Naive thymus-derived CD4-positive, alpha-beta T cell (primary cell): Measurements from ENCODE around the gene DPP10. TPM values are rescaled to one million over a fixed set of nuclear protein-coding genes. Genes with fewer than 3 reads are reported as not detected.

Experiments used
- ATAC-seq: fragments of 150-1000 bp; cut with Tn5 transposase; 2 replicates; pipeline ENCODE4 v1.10.0; 2021; ENCODE audit warnings: mild to moderate bottlenecking, moderate library complexity
- CTCF ChIA-PET: fragments of 350-600 bp; sonication (Branson Sonifier 250); formaldehyde crosslinking; loops from one replicate; lab custom pipeline; 2021; ENCODE audit warnings: antibody characterized with exemption; lab: Charles Lee
- POLR2A ChIA-PET: fragments of 350-600 bp; sonication (Branson Sonifier 250); formaldehyde crosslinking; loops from one replicate; lab custom pipeline; 2021; ENCODE audit warnings: antibody characterized with exemption, inconsistent platforms; lab: Charles Lee
- DNase-seq, 9 donors: peaks; one replicate each; pipeline versions ENCODE4 v3.0.0 to v3.0.0-alpha.2; 2020 to 2022; ENCODE audit warnings: mixed read lengths in 1 of 9
- H3K27ac ChIP-seq: one replicate; pipeline ENCODE4 v1.7.0; 2013; ENCODE audit warnings: mild to moderate bottlenecking, low read depth, low read length, moderate library complexity
- H3K27me3 ChIP-seq, 2 donors: one replicate each; pipeline ENCODE4 v1.7.0; 2013; ENCODE audit warnings: low read length in 2 of 2, mild to moderate bottlenecking in 2 of 2, moderate library complexity in 2 of 2; ENCODE audit not compliant: control insufficient read depth in 2 of 2, insufficient read depth in 2 of 2
- H3K36me3 ChIP-seq, 3 experiments: 1 replicate in 2 of 3; 2 replicates in 1 of 3; pipeline ENCODE4 v1.7.0; 2013; ENCODE audit warnings: low read length in 3 of 3, mild to moderate bottlenecking in 3 of 3, moderate library complexity in 1 of 3; ENCODE audit not compliant: insufficient read depth in 3 of 3, control insufficient read depth in 2 of 3
- H3K4me1 ChIP-seq, 2 donors: one replicate each; pipeline ENCODE4 v1.7.0; 2013; ENCODE audit warnings: low read length in 2 of 2, mild to moderate bottlenecking in 2 of 2, moderate library complexity in 1 of 2; ENCODE audit not compliant: control insufficient read depth in 2 of 2, insufficient read depth in 2 of 2
- H3K4me3 ChIP-seq: 2 replicates; pipeline ENCODE4 v1.7.0; 2013; ENCODE audit warnings: mild to moderate bottlenecking, low read length
- H3K9me3 ChIP-seq, 3 experiments: 1 replicate in 2 of 3; 2 replicates in 1 of 3; pipeline ENCODE4 v1.7.0; 2013; ENCODE audit warnings: low read length in 3 of 3; ENCODE audit not compliant: control insufficient read depth in 2 of 3
- H3K27ac Mint-ChIP-seq, 9 donors: one replicate each; pipeline ENCODE4 v1.8.0; 2020 to 2022; ENCODE audit warnings: mixed read lengths in 9 of 9, mild to moderate bottlenecking in 8 of 9, moderate library complexity in 5 of 9, inconsistent platforms in 2 of 9
- H3K27me3 Mint-ChIP-seq, 5 donors: one replicate each; pipeline ENCODE4 v1.8.0; 2021 to 2022; ENCODE audit warnings: mixed read lengths in 5 of 5, mild to moderate bottlenecking in 1 of 5
- H3K36me3 Mint-ChIP-seq, 5 donors: one replicate each; pipeline ENCODE4 v1.8.0; 2020 to 2022; ENCODE audit warnings: mixed read lengths in 5 of 5, mild to moderate bottlenecking in 3 of 5, inconsistent platforms in 1 of 5
- H3K4me1 Mint-ChIP-seq, 7 donors: one replicate each; pipeline ENCODE4 v1.8.0; 2020 to 2022; ENCODE audit warnings: mixed read lengths in 7 of 7, mild to moderate bottlenecking in 3 of 7, inconsistent platforms in 1 of 7
- H3K4me3 Mint-ChIP-seq, 10 donors: one replicate each; pipeline ENCODE4 v1.8.0; 2020 to 2022; ENCODE audit warnings: mild to moderate bottlenecking in 10 of 10, mixed read lengths in 10 of 10, moderate library complexity in 6 of 10, inconsistent platforms in 2 of 10
- H3K9me3 Mint-ChIP-seq, 11 donors: one replicate each; pipeline ENCODE4 v1.8.0; 2020 to 2022; ENCODE audit warnings: mixed read lengths in 11 of 11, mild to moderate bottlenecking in 4 of 11, inconsistent platforms in 1 of 11, moderate library complexity in 1 of 11
- intact Hi-C, 2 donors: fragments of 100-400 bp; cut with micrococcal nuclease; formaldehyde crosslinking; loops; one replicate each; pipeline ENCODE4 v1.15.1; 2023
- polyA plus RNA-seq, 2 donors: library from polyadenylated mRNA; unstranded; fragments of 300-500 nt; fragmentation: Illumina TruSeq; gene quantifications; one replicate each; pipeline ENCODE4 v1.2.3, GENCODE V29; 2021
- total RNA-seq, 6 experiments: library from RNA in 5 of 6; stranded (reverse) in 5 of 6; gene quantifications; 1 replicate in 5 of 6; 2 replicates in 1 of 6; pipeline ENCODE4 v1.2.3 and lab custom pipeline; 2021 to 2026

DPP10 gene
- total and polyA plus RNA-seq, 7 experiments from 2014 or later: not detected

DNA sequence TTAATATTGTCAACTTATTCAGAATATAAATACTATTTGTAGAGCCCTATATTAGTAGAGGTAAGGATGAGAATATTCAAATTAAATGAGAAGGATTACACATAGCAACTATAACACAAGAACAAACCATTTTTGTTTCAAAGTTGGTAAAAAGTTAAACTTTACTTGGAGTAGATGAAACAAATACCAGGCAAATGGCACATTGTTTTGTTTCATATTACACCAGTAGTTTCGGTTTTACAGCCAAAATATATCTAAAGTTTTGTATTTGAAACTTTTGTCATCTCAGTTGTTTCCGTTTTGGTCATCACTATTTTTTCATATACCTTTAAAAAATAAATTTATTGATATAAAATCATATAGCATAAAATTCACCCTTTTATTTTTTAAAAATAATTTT, 1039.4 kb downstream of the DPP10 start:
- no peaks in the 10 kb centered on the region for H3K27me3 ChIP-seq

DNA sequence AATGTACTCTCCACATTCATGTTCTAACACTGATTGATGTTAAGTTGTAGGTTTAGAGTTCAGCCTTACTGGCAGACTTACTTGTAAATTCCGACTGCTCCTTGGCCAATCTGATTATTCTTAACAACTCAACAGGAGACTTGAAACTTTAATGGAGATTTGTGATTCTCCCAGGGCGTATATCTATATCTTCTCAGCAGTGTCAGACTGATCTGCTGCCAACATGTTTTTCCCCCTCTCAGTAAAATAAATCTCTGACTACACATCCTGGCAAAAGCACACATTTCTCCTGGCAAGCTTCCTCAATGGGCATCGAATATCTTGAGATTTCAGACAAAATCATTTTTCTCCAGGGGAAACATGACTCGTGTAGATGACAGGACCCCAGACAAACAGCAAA, 1041.2 kb downstream of the DPP10 start:
- Histone ChIP-seq H3K4me1 (no peaks in the 10 kb centered on the region), H3K36me3 (no peaks in the 10 kb centered on the region), H3K27me3 (no peaks in the 10 kb centered on the region), H3K9me3 (no peaks in the 10 kb centered on the region), H3K4me3 (no peak overlapping the region), H3K27ac (no peak overlapping the region)
- H3K9me3 Mint-ChIP-seq: peaks cover 0 to 24% (median 3%) of the 10 kb centered on the region in 11 donors
- intact Hi-C loops: no loop called here
- H3K4me3 Mint-ChIP-seq: no peak overlapping the region
- H3K27me3 Mint-ChIP-seq: no peaks in the 10 kb centered on the region
- DNase-seq (no peak), ATAC-seq (no peak)
- no peak overlapping the region for H3K27ac Mint-ChIP-seq
- ChIA-PET CTCF (no interaction called here), POLR2A (no interaction called here)
- no peaks in the 10 kb centered on the region for H3K36me3 Mint-ChIP-seq
- H3K4me1 Mint-ChIP-seq: no peaks in the 10 kb centered on the region

More for the DNA sequence above, 1039.4 kb downstream of the DPP10 start:
- no peak for DNase-seq
- Histone ChIP-seq H3K9me3 (no peaks in the 10 kb centered on the region), H3K36me3 (no peaks in the 10 kb centered on the region), H3K27ac (no peak overlapping the region), H3K4me3 (no peak overlapping the region), H3K4me1 (no peaks in the 10 kb centered on the region)
- intact Hi-C loops: no loop called here
- no peak overlapping the region for H3K4me3 Mint-ChIP-seq
- no peaks in the 10 kb centered on the region for H3K36me3 Mint-ChIP-seq
- no peaks in the 10 kb centered on the region for H3K4me1 Mint-ChIP-seq
- ChIA-PET POLR2A (no interaction called here), CTCF (no interaction called here)
- ATAC-seq: no peak
- H3K27ac Mint-ChIP-seq: no peak overlapping the region
- peaks cover 0 to 24% (median 7%) of the 10 kb centered on the region in 11 donors for H3K9me3 Mint-ChIP-seq
- no peaks in the 10 kb centered on the region for H3K27me3 Mint-ChIP-seq

- Mint-ChIP-seq H3K4me3 (no peak overlapping the region), H3K9me3 (peaks cover 0 to 19% (median 3%) of the 10 kb centered on the region in 11 donors)
- intact Hi-C loops: no loop called here
Observed at GRCh38 chr2:115484486-115484885, 1042.0 kb downstream of the DPP10 start.

GRCh38 chr2:115484983-115485382, 1042.5 kb downstream of the DPP10 start:
- CTCF ChIA-PET: no interaction called here
- H3K27ac ChIP-seq: no peak overlapping the region
- DNase-seq (no peak), ATAC-seq (no peak)
- Mint-ChIP-seq H3K36me3 (no peaks in the 10 kb centered on the region), H3K4me1 (no peaks in the 10 kb centered on the region), H3K27ac (no peak overlapping the region), H3K4me3 (no peak overlapping the region), H3K9me3 (peaks cover 0 to 19% (median 3%) of the 10 kb centered on the region in 11 donors), H3K27me3 (no peaks in the 10 kb centered on the region)
- H3K36me3 ChIP-seq: no peaks in the 10 kb centered on the region
- H3K27me3 ChIP-seq: no peaks in the 10 kb centered on the region
- no peak overlapping the region for H3K4me3 ChIP-seq
- no peaks in the 10 kb centered on the region for H3K4me1 ChIP-seq
- H3K9me3 ChIP-seq: no peaks in the 10 kb centered on the region
- intact Hi-C loops: no loop called here
- POLR2A ChIA-PET: no interaction called here

More at GRCh38 chr2:115484486-115484885, 1042.0 kb downstream of the DPP10 start:
- Mint-ChIP-seq H3K4me1 (no peaks in the 10 kb centered on the region), H3K27me3 (no peaks in the 10 kb centered on the region), H3K36me3 (no peaks in the 10 kb centered on the region), H3K27ac (no peak overlapping the region)
- H3K4me1 ChIP-seq: no peaks in the 10 kb centered on the region
- DNase-seq: no peak
- H3K27me3 ChIP-seq: no peaks in the 10 kb centered on the region
- H3K9me3 ChIP-seq: no peaks in the 10 kb centered on the region
- ChIA-PET CTCF (no interaction called here), POLR2A (no interaction called here)
- ATAC-seq: no peak
- no peaks in the 10 kb centered on the region for H3K36me3 ChIP-seq
- no peak overlapping the region for H3K27ac ChIP-seq
- H3K4me3 ChIP-seq: no peak overlapping the region

DNA sequence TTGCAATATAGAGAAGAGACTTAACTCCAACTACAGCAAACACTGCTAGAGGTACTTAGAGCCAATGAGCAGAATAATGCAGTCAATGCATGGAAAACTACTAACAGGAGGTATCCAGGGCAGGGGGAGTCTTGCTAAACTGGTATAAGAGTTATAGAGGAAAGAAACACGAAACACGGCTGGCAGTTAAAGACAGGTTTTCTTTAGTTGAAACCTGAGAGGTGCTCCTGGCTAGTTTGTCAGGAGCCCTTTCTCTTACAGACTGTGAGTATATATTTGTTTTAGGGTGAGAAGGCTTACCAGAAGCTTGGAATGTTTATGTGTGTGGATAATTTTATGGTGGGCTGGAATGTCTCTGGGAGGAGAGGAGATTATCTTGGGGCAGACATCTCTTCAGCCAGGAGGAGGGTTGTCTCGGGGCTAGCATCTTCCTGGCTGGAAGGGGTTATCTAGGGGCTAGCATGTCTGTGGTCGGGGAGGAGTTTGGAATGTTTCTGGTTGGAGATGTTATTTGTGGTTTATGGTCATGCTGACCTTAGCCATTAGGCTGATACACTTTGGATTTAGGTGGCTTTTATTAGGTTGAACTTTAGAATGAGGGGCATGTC, 1048.8 kb downstream of the DPP10 start:
- DNase-seq: no peak
- H3K36me3 ChIP-seq: no peaks in the 10 kb centered on the region
- peaks cover 0 to 16% (median 4%) of the 10 kb centered on the region in 11 donors for H3K9me3 Mint-ChIP-seq
- no peaks in the 10 kb centered on the region for H3K27me3 Mint-ChIP-seq
- no peaks in the 10 kb centered on the region for H3K27me3 ChIP-seq
- no peaks in the 10 kb centered on the region for H3K4me1 ChIP-seq
- intact Hi-C loops: no loop called here
- H3K9me3 ChIP-seq: no peaks in the 10 kb centered on the region
- no peak overlapping the region for H3K27ac Mint-ChIP-seq
- no peak overlapping the region for H3K4me3 ChIP-seq
- H3K4me3 Mint-ChIP-seq: no peak overlapping the region
- H3K27ac ChIP-seq: no peak overlapping the region
- no peaks in the 10 kb centered on the region for H3K4me1 Mint-ChIP-seq
- H3K36me3 Mint-ChIP-seq: peaks cover 0 to 3% (median 0%) of the 10 kb centered on the region in 5 donors
- CTCF ChIA-PET: no interaction called here
- no peak for ATAC-seq
- POLR2A ChIA-PET: no interaction called here

DNA sequence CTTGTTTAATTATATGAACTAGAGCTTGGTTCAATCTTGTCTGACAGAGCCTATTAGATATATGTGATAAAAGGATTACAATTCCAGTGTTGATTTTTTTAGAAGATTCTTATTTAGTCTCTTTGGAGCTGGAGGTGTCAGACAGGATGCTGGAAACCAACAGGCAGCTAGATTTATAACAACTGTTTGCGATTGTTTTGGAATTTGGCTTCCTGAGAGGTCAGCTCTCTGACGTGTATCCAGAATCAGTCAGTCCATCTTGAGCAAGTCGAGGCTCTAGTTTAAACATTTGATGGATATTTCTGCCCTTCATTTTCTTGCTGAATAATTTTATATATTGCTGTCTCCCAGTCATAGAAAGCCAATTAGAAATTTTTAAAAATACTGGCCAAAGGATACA, 1062.9 kb downstream of the DPP10 start:
- H3K27me3 Mint-ChIP-seq: no peaks in the 10 kb centered on the region
- no peak overlapping the region for H3K4me3 Mint-ChIP-seq
- H3K36me3 Mint-ChIP-seq: no peaks in the 10 kb centered on the region
- ChIA-PET POLR2A (no interaction called here), CTCF (no interaction called here)
- no peak for ATAC-seq
- H3K9me3 ChIP-seq: no peaks in the 10 kb centered on the region
- no peaks in the 10 kb centered on the region for H3K27me3 ChIP-seq
- H3K27ac ChIP-seq: no peak overlapping the region
- H3K27ac Mint-ChIP-seq: no peak overlapping the region
- H3K4me1 ChIP-seq: no peaks in the 10 kb centered on the region
- H3K4me1 Mint-ChIP-seq: no peaks in the 10 kb centered on the region
- H3K9me3 Mint-ChIP-seq: peaks cover 0 to 14% (median 5%) of the 10 kb centered on the region in 11 donors
- intact Hi-C loops: no loop called here
- no peaks in the 10 kb centered on the region for H3K36me3 ChIP-seq
- no peak overlapping the region for H3K4me3 ChIP-seq
- DNase-seq: no peak

DNA sequence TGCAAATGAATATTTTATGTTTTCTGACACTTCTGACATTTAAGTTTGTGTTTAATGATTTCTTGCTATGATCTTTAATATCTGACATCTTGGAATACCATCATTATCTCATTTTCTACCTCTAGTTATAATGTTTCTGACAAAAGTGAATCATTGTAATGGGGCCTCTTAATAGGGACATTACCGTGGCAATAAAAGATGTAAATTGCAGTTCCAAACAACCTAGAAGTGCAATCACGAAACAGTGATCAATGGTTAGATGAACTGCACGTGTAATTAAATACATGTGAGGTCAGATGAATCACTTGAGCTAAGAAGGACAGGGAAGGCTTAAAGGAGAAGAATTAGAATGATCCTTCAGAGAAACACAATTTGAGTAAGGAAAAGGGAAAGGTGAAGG, 1078.3 kb downstream of the DPP10 start:
- H3K36me3 ChIP-seq: no peaks in the 10 kb centered on the region
- Mint-ChIP-seq H3K9me3 (peaks cover 0 to 15% (median 5%) of the 10 kb centered on the region in 11 donors), H3K4me3 (no peak overlapping the region), H3K27me3 (no peaks in the 10 kb centered on the region), H3K4me1 (no peaks in the 10 kb centered on the region), H3K27ac (no peak overlapping the region), H3K36me3 (peaks cover 0 to 3% (median 0%) of the 10 kb centered on the region in 5 donors)
- no peak overlapping the region for H3K27ac ChIP-seq
- ATAC-seq (no peak), DNase-seq (no peak)
- H3K9me3 ChIP-seq: no peaks in the 10 kb centered on the region
- no peaks in the 10 kb centered on the region for H3K27me3 ChIP-seq
- H3K4me1 ChIP-seq: no peaks in the 10 kb centered on the region
- ChIA-PET CTCF (no interaction called here), POLR2A (no interaction called here)
- H3K4me3 ChIP-seq: no peak overlapping the region
- intact Hi-C loops: no loop called here
